Esophagus muscularis mucosa (tissue), 3 donors: ENCODE data around the gene TMEM108.

Source experiments
- POLR2A ChIP-seq: fragments of 450-650 bp; IDR thresholded peaks from one replicate; pipeline ENCODE4 v1.6.1; 2017; ENCODE audit warnings: antibody characterized with exemption, moderate library complexity, mild to moderate bottlenecking, low read depth
- TF ChIP-seq, protein P1 (sequence below), 3 experiments: fragments of 200-600 bp in 2 of 3; fragments of 450-650 bp in 1 of 3; sonication (generic) in 2 of 3; IDR thresholded peaks; one replicate each; pipeline ENCODE4 v1.5.1; 2017 to 2019; ENCODE audit warnings: antibody characterized with exemption in 3 of 3, mild to moderate bottlenecking in 2 of 3, moderate library complexity in 1 of 3

DNA sequence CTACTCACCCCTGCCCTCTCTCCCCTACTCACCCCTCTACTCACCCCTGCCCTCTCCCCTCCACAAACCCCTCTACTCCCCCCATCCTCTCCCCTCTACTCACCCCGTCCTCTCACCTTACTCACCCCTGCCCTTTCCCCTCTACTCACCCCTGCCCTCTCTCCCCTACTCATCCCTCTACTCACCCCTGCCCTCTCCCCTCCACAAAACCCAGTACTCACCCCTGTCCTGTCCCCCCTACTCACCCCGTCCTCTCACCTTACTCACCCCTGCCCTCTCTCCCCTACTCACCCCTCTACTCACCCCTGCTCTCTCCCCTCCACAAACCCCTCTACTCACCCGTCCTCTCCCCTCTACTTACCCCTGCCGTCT, 375.8 kb downstream of the TMEM108 start:
- TF ChIP-seq POLR2A, result no peak
- TF ChIP-seq, protein P1, sequence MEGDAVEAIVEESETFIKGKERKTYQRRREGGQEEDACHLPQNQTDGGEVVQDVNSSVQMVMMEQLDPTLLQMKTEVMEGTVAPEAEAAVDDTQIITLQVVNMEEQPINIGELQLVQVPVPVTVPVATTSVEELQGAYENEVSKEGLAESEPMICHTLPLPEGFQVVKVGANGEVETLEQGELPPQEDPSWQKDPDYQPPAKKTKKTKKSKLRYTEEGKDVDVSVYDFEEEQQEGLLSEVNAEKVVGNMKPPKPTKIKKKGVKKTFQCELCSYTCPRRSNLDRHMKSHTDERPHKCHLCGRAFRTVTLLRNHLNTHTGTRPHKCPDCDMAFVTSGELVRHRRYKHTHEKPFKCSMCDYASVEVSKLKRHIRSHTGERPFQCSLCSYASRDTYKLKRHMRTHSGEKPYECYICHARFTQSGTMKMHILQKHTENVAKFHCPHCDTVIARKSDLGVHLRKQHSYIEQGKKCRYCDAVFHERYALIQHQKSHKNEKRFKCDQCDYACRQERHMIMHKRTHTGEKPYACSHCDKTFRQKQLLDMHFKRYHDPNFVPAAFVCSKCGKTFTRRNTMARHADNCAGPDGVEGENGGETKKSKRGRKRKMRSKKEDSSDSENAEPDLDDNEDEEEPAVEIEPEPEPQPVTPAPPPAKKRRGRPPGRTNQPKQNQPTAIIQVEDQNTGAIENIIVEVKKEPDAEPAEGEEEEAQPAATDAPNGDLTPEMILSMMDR (IDR thresholded peaks at IDR 0.05), result no peak
